Measurements from ENCODE around the gene DICER1. TPM values are rescaled to one million over a fixed set of nuclear protein-coding genes. Genes with fewer than 3 reads are reported as not detected.

Gene DICER1
- total RNA-seq, 2 donors from 2014 or later: 49.3 to 53.7 TPM

GRCh38 chr14:95111507-95112164, 45.7 kb downstream of the DICER1 start:
- Histone ChIP-seq H3K9me3 (no peaks in the 10 kb centered on the region), H3K27ac (no peak overlapping the region), H3K36me3 (peaks cover 4% of the 10 kb centered on the region), H3K9ac (ENCODE audit: low read depth in 2 of 2, low read length in 2 of 2) (no peak overlapping the region), H3K27me3 (no peaks in the 10 kb centered on the region), H3K4me3 (no peak overlapping the region), H3K4me1 (no peaks in the 10 kb centered on the region)
- no peak for DNase-seq
- no peak for TF ChIP-seq CTCF (IDR thresholded peaks at IDR 0.05)
- intact Hi-C loops (cut with DNase I): no loop called here

GRCh38 chr14:95110178-95110577, 47.2 kb downstream of the DICER1 start:
- DNase-seq: no peak
- H3K27ac ChIP-seq: no peak overlapping the region
- intact Hi-C loops (cut with DNase I): no loop called here

GRCh38 chr14:95107711-95108110, 49.6 kb downstream of the DICER1 start:
- Histone ChIP-seq H3K4me1 (no peaks in the 10 kb centered on the region), H3K4me3 (no peak overlapping the region), H3K9me3 (no peaks in the 10 kb centered on the region), H3K9ac (ENCODE audit: low read depth in 2 of 2, low read length in 2 of 2) (no peak overlapping the region), H3K36me3 (peaks cover 14% of the 10 kb centered on the region), H3K27ac (no peak overlapping the region), H3K27me3 (no peaks in the 10 kb centered on the region)
- intact Hi-C loops (cut with DNase I): loop anchor here (10.0 kb wide), 1 partner anchor 87 kb away; no protein-coding TSS in a partner anchor
- no peak for TF ChIP-seq CTCF (IDR thresholded peaks at IDR 0.05)
- no peak for DNase-seq

More at GRCh38 chr14:95110178-95110577, 47.2 kb downstream of the DICER1 start:
- Histone ChIP-seq H3K4me1 (no peaks in the 10 kb centered on the region), H3K9me3 (no peaks in the 10 kb centered on the region), H3K9ac (ENCODE audit: low read depth in 2 of 2, low read length in 2 of 2) (no peak overlapping the region), H3K27me3 (no peaks in the 10 kb centered on the region), H3K4me3 (no peak overlapping the region), H3K36me3 (peaks cover 4% of the 10 kb centered on the region)
- no peak for TF ChIP-seq CTCF (IDR thresholded peaks at IDR 0.05)

- no peak overlapping the region for H3K27ac ChIP-seq
- no peak overlapping the region for H3K4me3 ChIP-seq
- TF ChIP-seq CTCF (IDR thresholded peaks at IDR 0.05): no peak
- no peak for DNase-seq
- no peaks in the 10 kb centered on the region for H3K27me3 ChIP-seq
- intact Hi-C loops (cut with DNase I): loop anchor here (10.0 kb wide), 1 partner anchor 88 kb away; no protein-coding TSS in a partner anchor
- no peak overlapping the region for H3K9ac ChIP-seq (ENCODE audit: low read depth in 2 of 2, low read length in 2 of 2)
- H3K36me3 ChIP-seq: peaks cover 16% of the 10 kb centered on the region
- H3K9me3 ChIP-seq: no peaks in the 10 kb centered on the region
- H3K4me1 ChIP-seq: no peaks in the 10 kb centered on the region
Measured at GRCh38 chr14:95106971-95107370, 50.4 kb downstream of the DICER1 start.

- Histone ChIP-seq H3K9ac (ENCODE audit: low read depth in 2 of 2, low read length in 2 of 2) (no peak overlapping the region), H3K9me3 (no peaks in the 10 kb centered on the region), H3K4me1 (no peaks in the 10 kb centered on the region), H3K4me3 (no peak overlapping the region), H3K27me3 (no peaks in the 10 kb centered on the region), H3K27ac (no peak overlapping the region), H3K36me3 (peaks cover 16% of the 10 kb centered on the region)
- intact Hi-C loops (cut with DNase I): loop anchor here (5.0 to 10.0 kb wide), 2 partner anchors 90 to 327 kb away; no protein-coding TSS in a partner anchor
- no peak for DNase-seq
- no peak for TF ChIP-seq CTCF (IDR thresholded peaks at IDR 0.05)
Measured at GRCh38 chr14:95104911-95105310, 52.4 kb downstream of the DICER1 start.

Data from colonic mucosa (tissue), 4 donors.